ENCODE results near the gene WDR35.

DNA sequence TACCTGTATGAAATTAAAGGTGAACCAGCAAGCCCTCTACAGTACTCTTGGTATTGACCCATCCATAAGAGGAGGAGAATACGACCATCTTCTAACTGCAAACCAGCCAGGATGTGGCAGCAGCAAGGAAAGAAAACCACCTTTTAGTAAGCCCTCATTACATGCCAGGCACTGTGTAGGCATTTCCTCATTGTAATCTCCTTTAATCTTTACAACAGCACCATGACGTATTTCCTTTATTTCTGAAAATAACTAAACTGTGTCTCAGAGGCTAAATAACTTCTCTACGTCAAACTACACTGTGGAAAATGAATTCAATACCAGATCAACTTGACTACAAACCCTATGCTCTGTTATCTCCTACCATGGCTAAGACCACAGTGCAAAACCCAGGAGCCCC lies 18.2 kb downstream of the WDR35 start:
- TF ChIP-seq POLR2A (IDR thresholded peaks at IDR 0.05; ENCODE audit: low read length) (no peak), GATA1 (IDR thresholded peaks at IDR 0.05; ENCODE audit: low read depth, low read length) (no peak)
